NOMO-1 (cell line): ENCODE data around the gene MYO5B.

Experiments used
- DNase-seq, 2 experiments: peaks; one replicate each; lab custom pipeline; 2025; ENCODE audit not compliant: unreplicated experiment in 2 of 2; lab: John Stamatoyannopoulos, UW

Gene MYO5B

GRCh38 chr18:50154420-50154819, 40.5 kb downstream of the MYO5B start:
- no peak for DNase-seq

GRCh38 chr18:50152900-50153299, 42.0 kb downstream of the MYO5B start:
- no peak for DNase-seq

GRCh38 chr18:50151926-50152325, 43.0 kb downstream of the MYO5B start:
- DNase-seq = no peak

GRCh38 chr18:50144540-50144939, 50.4 kb downstream of the MYO5B start:
- DNase-seq = no peak

- DNase-seq = no peak
These were observed 51.1 kb downstream of the MYO5B start for GRCh38 chr18:50143886-50144285.

GRCh38 chr18:50143294-50143693, 51.7 kb downstream of the MYO5B start:
- no peak for DNase-seq

- no peak for DNase-seq
These were observed 52.4 kb downstream of the MYO5B start for GRCh38 chr18:50142441-50143120.

GRCh38 chr18:50138181-50139064, 56.5 kb downstream of the MYO5B start:
- no peak for DNase-seq

GRCh38 chr18:50135903-50136302, 59.0 kb downstream of the MYO5B start:
- DNase-seq = no peak

- no peak for DNase-seq
These were observed 61.4 kb downstream of the MYO5B start for GRCh38 chr18:50133526-50133925.

GRCh38 chr18:50131591-50131990, 63.4 kb downstream of the MYO5B start:
- no peak for DNase-seq

GRCh38 chr18:50128506-50129271, 66.3 kb downstream of the MYO5B start:
- DNase-seq = no peak

GRCh38 chr18:50127516-50128210, 67.3 kb downstream of the MYO5B start:
- DNase-seq = no peak

- no peak for DNase-seq
These were observed 68.5 kb downstream of the MYO5B start for GRCh38 chr18:50126471-50126870.

GRCh38 chr18:50125456-50125855, 69.5 kb downstream of the MYO5B start:
- no peak for DNase-seq

- DNase-seq = no peak
These were observed 75.7 kb downstream of the MYO5B start for GRCh38 chr18:50119296-50119695.

- DNase-seq = no peak
These were observed 77.1 kb downstream of the MYO5B start for GRCh38 chr18:50117863-50118262.

GRCh38 chr18:50115095-50115494, 79.9 kb downstream of the MYO5B start:
- DNase-seq = no peak

GRCh38 chr18:50114448-50114847, 80.5 kb downstream of the MYO5B start:
- DNase-seq = no peak

GRCh38 chr18:50113726-50114125, 81.2 kb downstream of the MYO5B start:
- DNase-seq = no peak

- no peak for DNase-seq
These were observed 83.5 kb downstream of the MYO5B start for GRCh38 chr18:50111398-50111797.
